ENCODE data around the gene ADAD1. TPM values are rescaled to one million over a fixed set of nuclear protein-coding genes. Genes with fewer than 3 reads are reported as not detected.
A peak's percentile ranks its signal among the peaks of the same experiment; 100 is the strongest.
"Not testable (repeated sequence)": the region's sequence is repeated elsewhere in the genome, so short reads cannot be mapped to it uniquely, and the experiment has no call there.

ADAD1 gene
- not detected in 2 replicates for total RNA-seq (2014; rRNA removed; shearing (Covaris generic))

DNA sequence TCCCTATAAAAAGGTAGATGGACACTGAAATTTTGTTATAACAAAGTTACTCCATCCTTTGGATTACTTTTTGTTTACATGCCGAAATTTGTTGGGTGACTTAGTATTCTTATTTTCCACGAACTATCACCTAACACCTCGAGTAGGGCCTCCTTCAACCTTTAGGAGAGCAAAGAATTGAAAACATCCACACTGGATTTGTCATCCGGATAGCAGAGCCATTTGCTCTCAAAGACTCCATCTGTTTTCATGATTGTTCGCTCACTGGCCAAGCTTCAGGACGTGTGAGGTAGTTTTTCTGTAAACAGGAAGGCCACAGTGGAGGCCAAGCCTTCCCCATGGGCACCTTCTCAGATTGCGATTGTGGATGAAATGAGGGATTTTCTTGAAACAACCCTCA, at the start of gene ADAD1:
Gene ADAD1 (plus strand): TSS at position 301 of the 400 bp plus-strand sequence. CDS start 1,059 bp downstream, outside the sequence.
- no peak for DNase-seq (ENCODE audit: low spot score)

GRCh38 chr4:122329876-122330565, 48.8 kb upstream of the ADAD1 start:
- DNase-seq (ENCODE audit: low spot score) = no peak

DNA sequence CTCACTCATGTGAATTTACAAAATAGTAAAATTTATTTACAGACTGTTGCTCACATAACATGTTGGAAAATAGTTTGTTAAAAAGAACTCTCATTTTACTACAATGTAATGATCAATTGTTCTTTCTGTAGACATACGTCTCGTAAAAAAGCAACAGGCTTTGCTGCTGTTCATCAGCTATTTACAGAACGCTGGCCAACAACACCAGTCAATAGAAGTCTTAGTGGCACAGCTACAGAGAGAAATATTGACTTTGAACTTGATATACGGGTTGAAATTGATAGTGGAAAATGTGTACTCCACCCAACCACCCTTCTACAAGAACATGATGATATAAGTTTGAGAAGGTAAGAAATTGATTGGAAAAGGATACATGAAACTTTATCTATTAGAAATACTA, 47.6 kb upstream of the ADAD1 start:
- DNase-seq (ENCODE audit: low spot score) = no peak

GRCh38 chr4:122334828-122335227, 44.0 kb upstream of the ADAD1 start:
- DNase-seq (ENCODE audit: low spot score) = no peak

DNA sequence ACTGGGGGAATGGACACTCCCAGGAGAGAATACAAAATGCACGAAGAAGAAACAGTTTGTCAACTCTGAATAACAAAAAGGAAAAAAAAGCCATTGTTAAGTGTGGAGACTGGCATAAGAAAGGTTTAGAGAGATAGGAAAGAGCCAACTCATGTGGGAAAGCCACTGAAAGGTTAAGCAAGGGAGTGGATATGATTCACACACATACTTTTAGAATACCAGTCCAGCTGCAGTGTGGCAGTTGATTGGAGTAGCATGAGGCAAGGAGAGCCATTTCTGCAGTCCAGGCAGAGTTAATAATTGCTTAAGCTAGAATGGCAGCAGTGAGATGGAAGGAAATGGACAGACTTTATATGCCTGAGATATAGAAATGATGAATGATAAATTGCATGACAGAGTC, 36.9 kb upstream of the ADAD1 start:
- peak; percentile 15 for DNase-seq (ENCODE audit: low spot score)

DNA sequence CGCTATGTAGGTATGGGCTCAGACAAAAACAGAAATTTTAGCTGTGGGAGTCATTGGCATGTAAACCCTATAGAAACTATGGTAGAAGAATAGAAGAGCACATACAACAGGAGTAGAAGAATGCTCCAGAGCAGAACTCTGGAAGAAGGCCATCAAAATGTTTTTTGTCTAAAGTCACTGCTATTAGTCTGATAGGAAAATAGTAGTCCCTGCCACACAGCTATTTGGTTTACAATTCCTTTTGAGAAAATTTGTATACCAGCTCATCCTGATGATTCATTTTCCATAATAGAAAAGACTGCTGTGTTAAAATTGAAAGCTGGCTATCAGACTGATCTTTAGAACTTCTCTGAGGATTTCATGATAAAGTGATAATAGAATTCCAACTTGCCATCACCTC, 32.8 kb upstream of the ADAD1 start:
- no peak for DNase-seq (ENCODE audit: low spot score)

DNA sequence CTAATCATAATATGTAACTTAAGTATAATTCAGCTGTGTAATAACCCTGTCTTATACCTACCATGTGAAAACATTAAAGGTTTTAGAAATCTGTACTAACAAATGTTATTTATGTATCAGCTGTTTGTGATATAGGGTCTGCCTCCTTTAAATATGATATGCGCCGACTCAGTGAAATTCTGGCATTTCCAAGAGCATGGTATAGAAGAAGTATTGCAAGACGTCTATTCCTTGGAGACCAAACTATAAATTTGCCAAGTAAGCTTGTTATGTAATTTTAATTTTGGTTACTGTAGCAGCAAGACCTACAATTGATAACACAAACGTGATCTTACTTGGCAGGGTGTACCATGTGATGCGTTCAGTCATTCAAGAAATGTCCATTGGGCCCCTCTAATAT, 32.3 kb upstream of the ADAD1 start:
- no peak for DNase-seq (ENCODE audit: low spot score)

- DNase-seq (ENCODE audit: low spot score) = no peak
These were observed 22.4 kb upstream of the ADAD1 start for GRCh38 chr4:122356317-122356808.

DNA sequence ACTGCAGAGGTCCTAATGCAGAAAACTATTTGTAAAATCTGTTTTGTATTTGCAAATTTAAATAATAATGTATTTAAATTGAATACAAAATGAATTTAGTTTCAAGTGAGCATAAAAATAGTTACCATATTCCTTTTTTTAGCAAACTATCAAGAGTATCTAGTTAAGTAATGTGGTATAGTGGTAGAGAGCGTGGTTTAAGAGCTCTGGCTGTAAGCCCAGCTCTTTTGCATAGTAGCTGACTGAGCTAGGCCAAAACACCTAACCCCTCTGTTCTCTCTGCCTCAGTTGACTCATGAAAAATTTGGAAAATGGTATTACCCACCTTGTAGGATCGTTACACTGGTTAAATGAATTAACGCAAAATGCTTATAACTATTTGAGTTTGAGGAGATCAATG, 18.1 kb upstream of the ADAD1 start:
- no peak for DNase-seq (ENCODE audit: low spot score)

GRCh38 chr4:122364700-122365404, 14.0 kb upstream of the ADAD1 start:
- DNase-seq (ENCODE audit: low spot score) = no peak

DNA sequence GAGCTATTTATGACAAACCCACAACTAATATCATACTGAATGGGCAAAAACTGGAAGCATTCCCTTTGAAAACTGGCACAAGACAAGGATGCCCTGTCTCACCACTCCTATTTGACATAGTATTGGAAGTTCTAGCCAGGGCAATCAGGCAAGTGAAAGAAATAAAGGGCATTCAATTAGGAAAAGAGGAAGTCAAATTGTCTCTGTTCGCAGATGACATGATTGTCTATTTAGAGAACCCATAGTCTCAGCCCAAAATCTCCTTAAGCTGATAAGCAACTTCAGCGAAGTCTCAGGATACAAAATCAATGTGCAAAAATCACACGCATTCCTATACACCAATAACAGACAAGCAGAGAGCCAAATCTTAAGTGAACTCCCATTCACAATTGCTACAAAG, 10.0 kb upstream of the ADAD1 start:
- DNase-seq (ENCODE audit: low spot score) = not testable (repeated sequence)

DNA sequence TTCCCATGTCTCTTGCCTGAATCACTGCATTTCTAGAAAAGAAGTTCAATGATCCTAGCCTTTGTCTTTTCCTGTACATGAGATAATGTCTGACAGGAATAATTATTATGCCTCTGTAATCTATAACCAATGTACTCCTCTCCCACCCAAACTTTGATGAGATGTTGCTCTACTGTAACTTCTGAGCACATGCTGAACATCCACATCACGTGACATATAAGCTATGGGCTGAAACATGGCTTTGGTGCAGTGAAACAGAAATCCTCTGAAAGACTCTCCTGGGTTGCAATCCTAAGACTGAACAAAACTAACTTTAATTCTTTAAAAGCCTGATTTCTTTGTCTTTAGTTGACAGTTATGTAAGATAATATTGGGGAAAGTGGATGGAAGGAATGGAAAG, 1.5 kb upstream of the ADAD1 start:
- DNase-seq (ENCODE audit: low spot score) = no peak

- DNase-seq (ENCODE audit: low spot score) = no peak
These were observed 428 bp downstream of the ADAD1 start for GRCh38 chr4:122379239-122379638.

- DNase-seq (ENCODE audit: low spot score) = no peak
These were observed 4.5 kb downstream of the ADAD1 start for GRCh38 chr4:122383341-122383740.

GRCh38 chr4:122384245-122384644, 5.4 kb downstream of the ADAD1 start:
- DNase-seq (ENCODE audit: low spot score) = no peak

DNA sequence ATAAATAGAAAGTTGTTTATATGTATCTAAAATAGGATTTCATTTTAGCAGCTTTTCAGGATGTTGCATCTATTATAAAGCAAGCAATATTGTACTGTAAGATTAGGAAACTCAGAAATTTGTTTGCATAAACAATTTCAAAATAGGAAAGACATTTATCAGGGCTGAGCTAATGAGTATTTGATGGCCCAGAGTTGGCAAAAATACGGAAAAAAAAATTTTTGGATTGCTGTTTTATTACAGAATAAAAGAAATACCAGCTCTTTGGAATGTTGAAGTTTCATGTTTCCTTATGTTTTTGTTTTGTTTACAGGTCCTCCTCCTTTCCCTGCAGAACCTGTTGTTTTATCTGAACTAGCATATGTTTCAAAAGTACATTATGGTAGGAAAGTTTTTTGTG, 14.5 kb downstream of the ADAD1 start:
- DNase-seq (ENCODE audit: low spot score) = no peak

DNA sequence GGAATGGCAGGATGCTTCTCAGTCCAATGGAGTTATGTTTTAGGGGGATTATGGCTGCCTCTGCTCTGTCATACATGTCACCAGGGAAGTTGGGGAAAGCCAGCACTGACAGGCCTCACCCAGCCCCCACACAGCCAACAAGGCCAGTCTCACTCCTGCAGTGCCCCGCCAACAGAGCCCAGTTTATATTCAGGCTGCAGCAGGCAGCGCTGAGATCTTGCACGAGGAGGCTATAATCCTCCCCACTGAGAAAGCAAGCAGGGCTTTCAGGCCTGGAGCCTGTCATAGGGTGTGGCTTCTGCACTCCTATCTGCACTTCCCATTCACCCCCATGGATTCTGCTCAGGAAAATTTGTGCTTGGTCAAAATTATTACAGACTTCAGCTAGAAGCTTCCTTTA, 25.1 kb downstream of the ADAD1 start:
- no peak for DNase-seq (ENCODE audit: low spot score)

DNA sequence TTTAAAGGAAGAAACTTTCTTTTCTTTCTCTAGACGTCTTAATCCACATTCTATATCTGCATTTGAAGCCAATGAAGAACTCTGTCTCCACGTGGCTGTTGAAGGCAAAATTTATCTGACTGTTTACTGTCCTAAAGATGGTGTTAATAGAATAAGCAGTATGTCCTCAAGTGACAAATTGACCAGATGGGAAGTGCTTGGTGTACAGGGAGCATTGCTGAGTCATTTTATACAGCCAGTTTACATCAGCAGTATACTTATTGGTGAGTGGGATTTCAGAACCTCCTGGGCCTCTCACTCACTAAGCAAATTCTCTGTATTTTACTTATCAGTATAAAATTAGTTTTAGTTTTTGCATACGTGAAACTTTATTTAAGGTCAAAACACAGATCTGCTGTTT, 33.7 kb downstream of the ADAD1 start:
- peak; percentile 34 for DNase-seq (ENCODE audit: low spot score)

- no peak for DNase-seq (ENCODE audit: low spot score)
These were observed 44.4 kb downstream of the ADAD1 start for GRCh38 chr4:122423246-122423645.

DNA sequence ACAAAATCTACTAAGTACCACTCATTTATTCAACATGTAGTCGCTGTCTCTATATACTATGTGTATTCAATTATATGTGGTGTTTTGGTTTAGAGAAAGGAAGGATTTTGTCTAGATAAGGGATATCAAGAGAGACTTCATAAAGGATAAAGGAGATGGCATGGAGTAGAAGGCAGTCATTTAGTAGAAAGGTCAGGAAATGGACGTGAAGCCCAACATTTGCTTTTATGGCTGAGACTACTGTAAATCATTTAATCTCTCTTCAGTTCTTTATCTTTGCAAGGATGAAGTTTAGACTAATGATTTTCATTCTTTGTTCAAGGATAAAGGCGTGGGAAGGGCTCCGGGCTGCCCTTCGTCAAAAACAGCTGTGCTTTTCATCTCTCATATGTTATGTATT, 52.5 kb downstream of the ADAD1 start:
- no peak for DNase-seq (ENCODE audit: low spot score)

DNA sequence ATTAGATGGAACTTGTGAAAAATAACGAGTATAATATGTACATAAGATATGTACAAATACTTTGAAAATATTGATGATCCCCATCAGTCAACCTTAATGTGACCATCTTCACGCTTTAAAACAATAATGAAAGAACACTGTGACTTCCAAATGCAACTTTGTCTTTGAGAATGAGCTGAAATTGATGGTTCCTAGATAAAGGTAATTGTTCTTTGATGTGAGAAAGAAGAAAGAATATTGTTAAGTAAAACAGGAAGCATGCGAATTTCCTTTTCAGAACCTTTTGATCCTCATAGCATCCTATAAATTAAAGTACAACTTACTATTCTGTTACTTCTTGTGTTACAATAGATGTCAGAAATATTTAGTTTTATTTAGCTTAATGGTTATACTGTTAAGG, 55.5 kb downstream of the ADAD1 start:
- DNase-seq (ENCODE audit: low spot score) = no peak

GRCh38 chr4:122450847-122451246, 72.0 kb downstream of the ADAD1 start:
- DNase-seq (ENCODE audit: low spot score) = peak; percentile 45

DNA sequence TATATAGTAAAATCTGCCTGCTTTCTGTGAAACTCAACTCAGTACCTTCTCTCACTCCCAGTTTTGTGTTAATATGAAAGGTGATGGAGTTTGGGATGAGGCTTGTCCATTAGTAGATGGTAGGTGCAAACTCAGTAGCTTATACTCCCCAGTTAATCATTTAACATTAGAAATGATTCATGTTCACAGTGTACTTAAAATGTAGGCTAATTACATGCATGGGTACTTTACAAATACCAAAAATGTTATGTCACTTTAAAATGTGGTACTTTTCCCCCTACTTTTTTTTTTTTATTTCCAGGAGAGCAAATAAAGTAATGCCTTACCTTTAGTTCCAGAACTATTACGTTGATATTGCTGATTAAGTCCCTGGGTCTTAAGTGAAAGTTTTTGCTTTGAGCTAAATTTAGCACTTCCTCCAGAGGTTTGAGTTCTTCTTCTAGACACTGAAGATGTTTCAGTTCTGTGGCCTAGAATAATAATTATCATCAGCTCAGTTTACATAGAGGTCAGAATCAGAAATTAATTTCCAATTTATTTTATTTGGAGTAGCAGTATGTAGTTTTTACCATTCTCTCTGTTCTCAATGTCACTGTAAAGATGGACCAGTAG, 74.7 kb downstream of the ADAD1 start:
- DNase-seq (ENCODE audit: low spot score) = no peak

Measured in H4 (cell line).